HEK293 (cell line): ENCODE results near the gene LLCFC1.

ENCODE experiments used
- CTCF ChIA-PET: fragments of 350-600 bp; formaldehyde crosslinking; extraction: SDS; loops from one replicate; lab custom pipeline; 2021; ENCODE audit warnings: antibody characterized with exemption; lab: Yijun Ruan, JAX
- POLR2A ChIA-PET: fragments of 300-600 bp; formaldehyde crosslinking; extraction: SDS; loops from one replicate; lab custom pipeline; 2020; ENCODE audit warnings: antibody characterized with exemption, inconsistent platforms; lab: Yijun Ruan, JAX
- H3K27ac ChIP-seq: fragments of 200-500 bp; sonication (Bioruptor generic); 2 replicates; pipeline ENCODE4 v1.5.1; 2014; ENCODE audit warnings: low read depth, low read length, control low read depth, inconsistent platforms; ENCODE audit errors: extremely low read depth
- H3K36me3 ChIP-seq, 2 experiments: fragments of 200-500 bp in 1 of 2; sonication (Bioruptor generic) in 1 of 2; 1 replicate in 1 of 2; 2 replicates in 1 of 2; pipeline ENCODE4 v1.5.1; 2014 to 2017; ENCODE audit warnings: inconsistent platforms in 2 of 2, low read length in 2 of 2; ENCODE audit not compliant: control insufficient read depth in 2 of 2, insufficient read depth in 1 of 2
- H3K4me1 ChIP-seq: fragments of 200-500 bp; sonication (Bioruptor generic); 2 replicates; pipeline ENCODE4 v1.5.1; 2014; ENCODE audit warnings: mild to moderate bottlenecking, low read length, inconsistent platforms; ENCODE audit not compliant: control insufficient read depth, insufficient read depth
- H3K4me3 ChIP-seq: 2 replicates; pipeline ENCODE4 v1.5.1; 2011; ENCODE audit warnings: low read depth, mild to moderate bottlenecking, control low read depth, low read length, moderate library complexity
- H3K9me3 ChIP-seq: fragments of 200-500 bp; sonication (Bioruptor generic); 2 replicates; pipeline ENCODE4 v1.5.1; 2014; ENCODE audit warnings: low read depth, low read length, inconsistent platforms; ENCODE audit not compliant: control insufficient read depth, insufficient read depth
- GLI4 ChIP-seq: fragments of 450-650 bp; formaldehyde crosslinking; IDR thresholded peaks from 2 replicates; pipeline ENCODE4 v1.5.1; 2016; ENCODE audit warnings: missing biosample characterization, missing genetic modification characterization
- HOXC10 ChIP-seq: sonication (generic); formaldehyde crosslinking; IDR thresholded peaks from 2 replicates; pipeline ENCODE4 v1.8.1; 2023; ENCODE audit warnings: mild to moderate bottlenecking, missing genetic modification reagents
- KLF17 ChIP-seq: fragments of 450-650 bp; formaldehyde crosslinking; IDR thresholded peaks from 2 replicates; pipeline ENCODE4 v1.5.1; 2016; ENCODE audit warnings: missing biosample characterization, missing genetic modification characterization
- KLF7 ChIP-seq: fragments of 450-650 bp; formaldehyde crosslinking; IDR thresholded peaks from 2 replicates; pipeline ENCODE4 v1.5.1; 2016; ENCODE audit warnings: missing biosample characterization, missing genetic modification characterization, borderline replicate concordance
- MYNN ChIP-seq: fragments of 450-650 bp; formaldehyde crosslinking; IDR thresholded peaks from 2 replicates; pipeline ENCODE4 v1.5.1; 2016; ENCODE audit warnings: missing biosample characterization, missing genetic modification characterization, borderline replicate concordance
- PRDM1 ChIP-seq: fragments of 450-650 bp; formaldehyde crosslinking; IDR thresholded peaks from 2 replicates; pipeline ENCODE4; 2016; ENCODE audit warnings: missing biosample characterization, missing genetic modification characterization
- SCRT1 ChIP-seq: fragments of 450-650 bp; formaldehyde crosslinking; IDR thresholded peaks from 2 replicates; pipeline ENCODE4 v1.5.1; 2016; ENCODE audit warnings: missing biosample characterization, missing genetic modification characterization, borderline replicate concordance
- SP7 ChIP-seq: fragments of 450-650 bp; formaldehyde crosslinking; IDR thresholded peaks from 2 replicates; pipeline ENCODE4 v1.5.1; 2016; ENCODE audit warnings: missing biosample characterization, missing genetic modification characterization
- TCF7L2 ChIP-seq: IDR thresholded peaks from 2 replicates; pipeline ENCODE4 v1.6.1; 2011; ENCODE audit warnings: low read depth, mild to moderate bottlenecking, inconsistent platforms, low read length, moderate library complexity, borderline replicate concordance
- ZBTB1 ChIP-seq: fragments of 450-650 bp; formaldehyde crosslinking; IDR thresholded peaks from 2 replicates; pipeline ENCODE4 v1.5.1; 2016; ENCODE audit warnings: missing biosample characterization, missing genetic modification characterization
- ZEB2 ChIP-seq: fragments of 450-650 bp; formaldehyde crosslinking; IDR thresholded peaks from 2 replicates; pipeline ENCODE4 v1.5.1; 2016; ENCODE audit warnings: missing biosample characterization, missing genetic modification characterization
- ZNF18 ChIP-seq: fragments of 450-650 bp; formaldehyde crosslinking; IDR thresholded peaks from 2 replicates; pipeline ENCODE4 v1.5.1; 2016; ENCODE audit warnings: missing biosample characterization, missing genetic modification characterization
- ZNF223 ChIP-seq: fragments of 450-650 bp; formaldehyde crosslinking; IDR thresholded peaks from 2 replicates; pipeline ENCODE4 v1.5.1; 2016; ENCODE audit warnings: missing biosample characterization, missing genetic modification characterization
- ZNF280D ChIP-seq: fragments of 450-650 bp; formaldehyde crosslinking; IDR thresholded peaks from 2 replicates; pipeline ENCODE4 v1.5.1; 2016; ENCODE audit warnings: missing biosample characterization, missing genetic modification characterization
- ZNF341 ChIP-seq: fragments of 450-650 bp; formaldehyde crosslinking; IDR thresholded peaks from 2 replicates; pipeline ENCODE4; 2016; ENCODE audit warnings: low read depth, missing biosample characterization, missing genetic modification characterization
- ZNF37A ChIP-seq: fragments of 450-650 bp; IDR thresholded peaks from 2 replicates; pipeline ENCODE4 v1.5.1; 2018; ENCODE audit warnings: missing biosample characterization, missing genetic modification characterization
- ZNF48 ChIP-seq: fragments of 450-650 bp; formaldehyde crosslinking; IDR thresholded peaks from 2 replicates; pipeline ENCODE4 v1.5.1; 2016; ENCODE audit warnings: missing biosample characterization, missing genetic modification characterization
- ZNF501 ChIP-seq: fragments of 450-650 bp; formaldehyde crosslinking; IDR thresholded peaks from 2 replicates; pipeline ENCODE4 v1.5.1; 2016; ENCODE audit warnings: missing biosample characterization, missing genetic modification characterization
- ZNF529 ChIP-seq: fragments of 450-650 bp; formaldehyde crosslinking; IDR thresholded peaks from 2 replicates; pipeline ENCODE4 v1.5.1; 2017; ENCODE audit warnings: missing genetic modification characterization, missing biosample characterization; ENCODE audit not compliant: insufficient replicate concordance
- ZNF530 ChIP-seq: fragments of 450-650 bp; formaldehyde crosslinking; IDR thresholded peaks from 2 replicates; pipeline ENCODE4 v1.5.1; 2016; ENCODE audit warnings: low read depth, missing biosample characterization, missing genetic modification characterization
- ZNF548 ChIP-seq: fragments of 450-650 bp; formaldehyde crosslinking; IDR thresholded peaks from 2 replicates; pipeline ENCODE4 v1.5.1; 2016; ENCODE audit warnings: missing biosample characterization, missing genetic modification characterization
- ZNF549 ChIP-seq: fragments of 450-650 bp; IDR thresholded peaks from 2 replicates; pipeline ENCODE4 v1.5.1; 2018; ENCODE audit warnings: missing biosample characterization, missing genetic modification characterization, mild to moderate bottlenecking, inconsistent platforms, moderate library complexity
- ZNF560 ChIP-seq: fragments of 450-650 bp; formaldehyde crosslinking; IDR thresholded peaks from 2 replicates; pipeline ENCODE4 v1.5.1; 2017; ENCODE audit warnings: missing biosample characterization, missing genetic modification characterization, borderline replicate concordance
- ZNF561 ChIP-seq: fragments of 450-650 bp; IDR thresholded peaks from 2 replicates; pipeline ENCODE4 v1.5.1; 2018; ENCODE audit warnings: missing biosample characterization, missing genetic modification characterization, borderline replicate concordance
- ZNF580 ChIP-seq: fragments of 450-650 bp; formaldehyde crosslinking; IDR thresholded peaks from 2 replicates; pipeline ENCODE4 v1.5.1; 2016; ENCODE audit warnings: missing biosample characterization, missing genetic modification characterization
- ZNF660 ChIP-seq: fragments of 450-650 bp; IDR thresholded peaks from 2 replicates; pipeline ENCODE4 v1.5.1; 2018; ENCODE audit warnings: missing biosample characterization, mild to moderate bottlenecking, missing genetic modification characterization
- ZNF768 ChIP-seq: fragments of 450-650 bp; formaldehyde crosslinking; IDR thresholded peaks from 2 replicates; pipeline ENCODE4 v1.5.1; 2018; ENCODE audit warnings: missing biosample characterization, mild to moderate bottlenecking, missing genetic modification characterization
- ZNF776 ChIP-seq: fragments of 450-650 bp; formaldehyde crosslinking; IDR thresholded peaks from 2 replicates; pipeline ENCODE4 v1.5.0; 2017; ENCODE audit warnings: missing biosample characterization, missing genetic modification characterization, borderline replicate concordance

The LLCFC1 gene

GRCh38 chr7:142899661-142900060 is 39.6 kb upstream of the LLCFC1 start:
- H3K4me3 ChIP-seq: no peak overlapping the region
- no peaks in the 10 kb centered on the region for H3K36me3 ChIP-seq
- H3K9me3 ChIP-seq: no peaks in the 10 kb centered on the region
- no peaks in the 10 kb centered on the region for H3K4me1 ChIP-seq
- ChIA-PET CTCF (interaction anchor here (0.7 to 4.0 kb wide), 3 partner anchors 10 to 315 kb away, joined by 3 to 16 read pairs (median 10); no protein-coding TSS in a partner anchor), POLR2A (no interaction called here)
- TF ChIP-seq ZNF37A (no peak), ZNF549 (tag by site-specific recombination) (no peak), ZNF501 (tag by site-specific recombination) (no peak), ZNF223 (tag by site-specific recombination) (no peak), ZNF548 (tag by site-specific recombination) (no peak), SCRT1 (no peak), ZNF18 (tag by site-specific recombination) (no peak), ZNF776 (tag by site-specific recombination) (no peak), ZNF280D (tag by site-specific recombination) (no peak), ZNF529 (tag by site-specific recombination) (no peak), ZNF660 (tag by site-specific recombination) (no peak), ZNF530 (tag by site-specific recombination) (no peak), TCF7L2 (no peak), ZNF561 (tag by site-specific recombination) (no peak)
- no peak overlapping the region for H3K27ac ChIP-seq

- CTCF ChIA-PET: interaction anchor here (0.8 to 4.0 kb wide), 4 partner anchors 9 to 313 kb away, joined by 3 to 16 read pairs (median 8); no protein-coding TSS in a partner anchor
- POLR2A ChIA-PET: interaction anchor here (0.6 kb wide), 1 partner anchor 29 kb away, joined by 3 read pairs; no protein-coding TSS in a partner anchor
- Histone ChIP-seq H3K27ac (no peak overlapping the region), H3K4me1 (no peaks in the 10 kb centered on the region), H3K36me3 (no peaks in the 10 kb centered on the region), H3K9me3 (no peaks in the 10 kb centered on the region), H3K4me3 (no peak overlapping the region)
- no peak for TF ChIP-seq GLI4 (tag by site-specific recombination)
- TF ChIP-seq ZNF768 (tag by site-specific recombination): no peak
- TF ChIP-seq ZNF560: no peak
- no peak for TF ChIP-seq HOXC10 (CRISPR knock-in tag)
- no peak for TF ChIP-seq SP7 (tag by site-specific recombination)
- TF ChIP-seq ZNF341 (tag by site-specific recombination): no peak
- TF ChIP-seq PRDM1 (tag by site-specific recombination): no peak
- TF ChIP-seq MYNN (tag by site-specific recombination): no peak
- no peak for TF ChIP-seq KLF7 (tag by site-specific recombination)
- no peak for TF ChIP-seq KLF17
- TF ChIP-seq ZNF501 (tag by site-specific recombination): no peak
- no peak for TF ChIP-seq ZNF580
- TF ChIP-seq ZNF48 (tag by site-specific recombination): no peak
- no peak for TF ChIP-seq ZBTB1 (tag by site-specific recombination)
- TF ChIP-seq ZEB2 (tag by site-specific recombination): no peak
These were observed 37.6 kb upstream of the LLCFC1 start for GRCh38 chr7:142901426-142902259.
